Measurements from ENCODE around the gene ACTR5.
A peak's percentile ranks its signal among the peaks of the same experiment; 100 is the strongest.

Gene ACTR5

DNA sequence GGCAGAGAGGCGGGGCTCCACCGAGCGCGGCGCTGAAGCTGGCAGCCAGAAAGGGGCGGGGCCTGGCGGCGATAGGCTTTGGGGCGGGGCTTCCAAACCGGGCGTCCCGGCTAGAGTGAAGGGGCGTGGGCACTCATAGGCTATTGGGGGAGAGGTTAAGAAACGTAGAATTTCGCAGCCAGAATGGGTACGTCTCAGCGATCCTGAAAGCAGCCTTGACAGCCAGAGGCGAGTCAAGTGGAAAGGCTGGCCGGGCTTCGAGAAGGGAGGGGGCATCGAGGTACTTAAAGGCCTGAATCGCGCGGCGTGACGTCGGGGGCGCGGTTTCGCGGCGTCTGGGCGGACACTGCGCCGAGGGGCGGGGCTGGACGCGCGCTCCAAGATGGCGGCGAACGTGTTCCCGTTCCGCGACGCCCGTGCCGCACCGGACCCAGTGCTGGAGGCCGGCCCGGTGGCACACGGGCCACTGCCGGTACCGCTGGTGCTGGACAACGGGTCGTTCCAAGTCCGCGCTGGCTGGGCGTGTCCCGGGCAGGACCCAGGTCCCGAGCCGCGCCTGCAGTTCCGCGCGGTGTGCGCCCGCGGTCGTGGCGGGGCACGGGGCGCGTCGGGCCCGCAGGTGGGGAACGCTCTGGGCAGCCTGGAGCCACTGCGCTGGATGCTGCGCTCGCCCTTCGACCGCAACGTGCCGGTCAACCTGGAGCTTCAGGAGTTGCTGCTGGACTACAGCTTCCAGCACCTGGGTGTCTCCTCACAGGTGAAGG, at the start of gene ACTR5:
TSS of gene ACTR5 (plus strand) at position 364 of the 764 bp plus-strand sequence. CDS start at position 383, 19 bp downstream.
- DNase-seq (ENCODE audit: low spot score): peak; percentile 92

DNA sequence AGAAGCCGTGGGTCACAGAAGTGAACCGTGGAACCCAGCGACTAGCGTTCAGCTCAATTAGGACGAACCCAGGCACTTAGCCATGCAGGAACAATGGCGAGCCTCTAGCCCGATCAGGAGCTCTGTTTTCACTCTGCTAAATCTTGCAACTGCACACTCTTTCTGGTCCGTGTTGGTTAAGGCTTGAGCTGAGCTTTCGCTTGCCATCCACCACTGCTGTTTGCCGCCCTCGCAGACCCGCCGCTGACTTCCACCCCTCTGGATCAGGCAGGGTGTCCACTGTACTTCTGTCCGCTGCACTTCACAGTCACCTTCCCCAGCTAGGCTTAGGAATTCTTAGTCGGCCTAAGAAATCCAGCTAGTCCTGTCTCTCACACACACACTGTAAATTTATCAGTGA, 49.7 kb upstream of the ACTR5 start:
- no peak for DNase-seq (ENCODE audit: low spot score)

DNA sequence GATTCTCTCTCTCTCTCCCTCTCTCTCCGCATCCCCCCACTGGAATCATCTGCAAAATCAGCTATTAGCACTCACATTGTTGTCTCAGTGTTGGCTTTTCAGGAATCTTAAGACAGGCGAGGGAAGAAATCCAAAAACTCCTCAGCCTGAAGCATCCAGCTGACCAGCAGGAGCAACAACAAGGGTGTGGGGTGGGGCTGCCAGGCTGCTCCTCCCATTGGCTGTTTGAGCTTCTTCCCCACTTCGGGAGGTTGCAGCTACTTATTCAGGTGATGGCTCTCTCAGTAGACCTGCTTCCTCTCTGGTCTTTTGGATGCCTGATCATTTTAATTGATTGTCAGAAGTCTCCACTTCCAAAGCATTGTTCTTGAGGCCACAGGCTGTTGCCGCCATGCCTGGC, 48.1 kb upstream of the ACTR5 start:
- no peak for DNase-seq (ENCODE audit: low spot score)

DNA sequence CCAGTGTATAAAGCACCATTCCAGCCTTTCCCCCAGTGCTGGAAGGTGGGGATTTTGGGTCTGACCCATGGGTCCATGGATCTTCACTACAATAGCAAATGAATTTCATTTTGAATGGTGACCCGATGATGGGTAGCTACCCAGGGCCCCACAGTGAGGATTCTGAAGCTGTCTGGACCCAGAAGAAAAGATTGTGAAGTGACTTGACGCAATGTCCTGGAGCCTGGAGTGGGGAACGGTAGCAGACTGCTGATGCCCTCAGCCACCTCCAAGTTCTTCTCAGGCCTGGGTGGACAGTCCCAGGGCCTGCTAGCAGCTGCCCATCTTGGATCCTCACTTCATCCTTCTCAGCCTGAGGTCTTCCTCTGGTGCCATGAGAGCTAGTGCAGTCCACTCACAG, 47.3 kb upstream of the ACTR5 start:
- no peak for DNase-seq (ENCODE audit: low spot score)

DNA sequence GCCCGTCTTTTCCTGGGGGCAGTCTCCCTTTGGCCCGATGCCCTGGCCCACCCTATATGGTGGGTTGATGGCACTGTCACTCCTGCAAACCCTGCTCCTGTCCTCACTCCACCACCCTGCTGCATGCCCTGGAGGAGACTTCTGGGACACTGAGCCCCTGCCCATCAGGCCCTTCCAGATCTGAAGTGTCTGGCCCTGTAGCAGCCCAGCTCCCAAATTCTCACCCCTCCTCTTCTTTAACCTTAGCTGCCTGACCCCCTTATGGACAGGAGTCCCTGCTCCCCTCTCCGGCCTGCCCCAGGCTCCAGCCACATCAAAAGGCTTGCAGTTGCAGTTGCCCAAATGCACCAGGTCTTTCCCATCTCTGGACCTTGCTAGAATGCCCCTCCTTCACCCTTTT, 44.7 kb upstream of the ACTR5 start:
- no peak for DNase-seq (ENCODE audit: low spot score)

DNA sequence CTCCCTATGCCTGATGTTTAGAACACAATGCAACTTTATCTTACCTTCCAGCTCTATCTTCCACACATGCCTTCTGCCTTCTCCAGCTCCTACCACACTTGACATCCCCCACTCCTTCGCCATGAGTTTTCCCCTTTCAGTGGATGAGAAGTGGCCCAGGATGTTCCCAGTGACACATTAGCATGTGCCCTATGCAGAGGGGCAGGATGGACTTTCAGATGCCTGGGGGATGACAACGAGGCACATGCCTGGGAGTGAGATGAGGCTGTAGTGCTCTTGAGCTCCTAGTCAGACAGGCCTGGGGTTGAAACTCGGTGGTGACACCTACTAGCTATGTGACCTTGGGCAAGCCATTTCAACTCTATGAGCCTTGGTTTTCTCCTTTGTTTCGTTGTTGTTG, 44.1 kb upstream of the ACTR5 start:
- no peak for DNase-seq (ENCODE audit: low spot score)

DNA sequence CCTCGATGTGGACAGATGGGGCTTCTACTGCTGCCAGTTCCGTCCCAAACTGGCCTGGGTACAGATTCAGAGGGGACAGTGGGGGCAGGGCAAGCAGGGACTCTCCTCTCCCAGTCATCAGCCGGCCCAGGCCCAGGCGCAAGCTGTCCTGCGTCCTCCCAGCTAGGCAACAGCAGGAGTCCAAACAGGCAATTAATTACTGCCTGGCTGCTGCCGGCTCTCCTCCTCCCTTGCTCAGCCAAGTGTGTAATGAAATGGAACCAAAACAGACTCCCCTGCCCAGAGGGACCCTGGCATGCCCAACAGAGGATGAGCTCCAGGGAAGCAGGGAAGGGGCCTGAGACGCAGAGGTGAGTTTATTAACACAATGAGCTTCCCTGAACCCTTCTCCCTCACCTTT, 41.8 kb upstream of the ACTR5 start:
- DNase-seq (ENCODE audit: low spot score): no peak

DNA sequence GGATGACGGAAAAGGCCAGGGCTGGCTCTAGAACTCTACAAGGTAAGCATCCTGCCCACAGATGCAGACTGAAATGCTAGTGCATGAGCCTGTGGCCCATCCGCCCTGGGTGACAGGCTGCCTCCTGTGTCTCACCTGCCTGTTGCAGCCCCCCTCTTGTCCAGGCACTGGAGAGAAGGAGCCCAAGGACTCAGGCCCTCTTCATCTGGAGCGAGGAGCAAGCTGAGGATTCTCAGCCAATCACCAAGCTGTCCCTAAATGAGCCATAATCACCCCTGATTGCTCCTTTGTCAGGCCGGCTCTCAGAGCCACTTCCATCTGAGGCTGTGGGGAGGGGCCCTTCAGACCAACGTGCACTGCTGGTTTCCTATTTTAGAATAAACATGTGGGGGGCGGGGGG, 34.0 kb upstream of the ACTR5 start:
- DNase-seq (ENCODE audit: low spot score): no peak

DNA sequence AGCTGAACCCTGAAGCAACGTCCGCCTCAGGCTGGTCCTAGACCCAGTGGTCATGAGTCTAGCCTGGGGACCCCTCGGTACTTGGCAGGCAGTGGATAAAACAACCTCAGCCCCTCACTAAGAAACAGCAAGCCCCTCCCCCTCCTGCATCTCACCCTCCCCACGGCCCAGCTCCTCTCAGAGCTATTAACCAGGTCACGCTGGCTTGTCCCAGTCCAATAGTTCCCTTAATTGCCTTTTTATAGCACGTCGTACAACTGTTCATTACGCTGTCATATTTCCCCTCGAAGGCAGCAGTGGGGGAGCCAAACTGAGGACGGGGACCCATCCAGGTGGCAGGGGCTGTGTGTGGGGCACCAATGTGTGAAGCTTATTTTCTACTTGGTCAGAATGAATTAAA, 32.6 kb upstream of the ACTR5 start:
- no peak for DNase-seq (ENCODE audit: low spot score)

DNA sequence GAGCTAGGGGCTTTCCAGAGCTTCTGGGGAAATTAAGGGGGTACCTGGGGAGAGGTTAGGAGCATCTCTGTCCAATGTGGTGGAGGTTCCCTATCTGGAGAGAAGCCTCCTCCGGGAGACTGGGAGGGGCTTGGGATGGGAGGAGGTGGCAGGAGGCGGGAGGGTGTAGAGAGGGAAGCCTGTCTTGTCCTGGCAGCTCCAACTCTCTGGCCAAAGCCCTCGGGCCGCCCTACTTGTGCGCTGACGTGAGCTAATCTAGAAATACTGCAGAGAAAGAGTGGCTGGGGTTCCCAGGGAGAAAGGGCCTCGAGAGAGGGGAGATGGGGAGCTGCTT, 25.6 kb upstream of the ACTR5 start:
- DNase-seq (ENCODE audit: low spot score): no peak

DNA sequence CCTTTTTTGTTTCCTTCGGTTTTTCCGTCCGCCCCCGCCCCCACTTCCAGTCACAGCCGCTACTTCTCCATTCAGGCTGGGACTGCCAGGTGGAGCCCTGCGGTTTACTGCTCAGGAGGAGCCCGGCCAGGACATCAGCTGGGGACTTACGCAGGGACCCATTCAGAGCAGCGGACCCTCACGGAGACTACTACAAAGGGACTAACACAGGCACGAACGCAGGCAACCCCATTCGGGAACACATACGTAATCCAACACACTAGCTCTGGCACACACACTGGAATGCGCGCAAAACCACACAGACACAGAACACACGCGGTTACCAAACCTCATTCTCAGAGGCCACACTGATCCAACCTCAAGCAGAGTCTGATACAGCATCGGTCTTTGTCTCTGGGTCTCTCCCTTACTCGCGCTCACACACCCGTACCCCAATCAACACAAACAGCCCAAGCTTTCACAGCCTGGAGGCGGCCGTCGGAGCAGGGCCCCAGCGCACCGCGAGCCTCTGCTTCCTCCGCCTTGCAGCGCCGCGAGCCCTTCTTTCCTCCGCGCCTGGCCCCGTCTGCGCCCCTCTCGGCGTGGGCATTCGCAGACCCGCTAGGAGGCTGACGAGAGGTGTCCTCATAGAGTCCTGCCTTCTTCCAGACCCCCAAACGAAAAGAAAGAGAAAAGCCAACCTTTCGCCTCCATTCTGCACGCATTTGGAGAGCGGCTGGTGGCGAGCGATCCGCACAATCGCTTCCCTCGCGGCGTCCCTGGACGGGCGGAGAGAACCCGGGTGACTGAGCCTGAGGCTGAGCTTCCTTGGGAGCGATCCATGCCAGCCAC, 25.0 kb upstream of the ACTR5 start:
- DNase-seq (ENCODE audit: low spot score): no peak

DNA sequence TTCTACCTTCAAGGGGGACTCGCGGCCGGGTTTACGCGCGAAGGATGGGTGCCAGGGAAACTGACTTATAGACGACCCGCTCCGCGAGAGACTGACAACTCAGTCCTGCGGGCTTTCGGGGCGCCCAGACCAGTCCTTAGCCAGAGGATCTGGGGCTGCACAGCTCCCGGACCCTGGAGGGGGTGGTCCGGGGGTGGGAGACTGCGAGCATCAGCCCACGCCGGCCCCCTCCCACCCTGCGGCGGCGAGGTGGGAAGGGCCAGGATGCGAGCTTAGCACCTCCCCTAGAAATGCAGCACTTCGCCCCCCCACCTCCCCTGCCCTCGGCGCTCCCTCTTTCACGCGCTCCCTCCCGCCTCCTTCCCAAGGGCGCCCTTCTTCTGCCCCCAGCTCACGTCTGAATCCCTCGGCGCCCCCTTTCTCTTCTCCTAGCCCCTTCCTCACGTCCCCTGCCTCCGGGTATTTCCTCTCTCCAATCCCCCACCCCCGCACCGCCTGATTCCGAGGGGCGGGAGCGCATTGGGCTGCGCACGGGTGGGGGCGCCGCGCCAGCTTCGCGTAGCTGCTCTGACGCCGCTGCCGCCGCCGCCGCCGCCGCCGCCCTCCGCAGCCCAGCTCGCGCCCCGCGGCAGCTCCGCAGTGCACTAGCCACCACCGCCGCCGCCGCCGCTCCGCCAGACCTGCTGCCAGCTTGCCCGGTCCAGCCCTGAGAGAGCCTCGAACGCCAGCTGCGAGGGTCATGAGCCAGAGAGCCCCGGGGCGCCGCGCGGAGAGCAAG, 24.2 kb upstream of the ACTR5 start, which contains the start of gene SLC32A1:
TSS of gene SLC32A1 (plus strand) at position 639 of the 778 bp plus-strand sequence. CDS start 239 bp downstream, outside the sequence.
- no peak for DNase-seq (ENCODE audit: low spot score)

DNA sequence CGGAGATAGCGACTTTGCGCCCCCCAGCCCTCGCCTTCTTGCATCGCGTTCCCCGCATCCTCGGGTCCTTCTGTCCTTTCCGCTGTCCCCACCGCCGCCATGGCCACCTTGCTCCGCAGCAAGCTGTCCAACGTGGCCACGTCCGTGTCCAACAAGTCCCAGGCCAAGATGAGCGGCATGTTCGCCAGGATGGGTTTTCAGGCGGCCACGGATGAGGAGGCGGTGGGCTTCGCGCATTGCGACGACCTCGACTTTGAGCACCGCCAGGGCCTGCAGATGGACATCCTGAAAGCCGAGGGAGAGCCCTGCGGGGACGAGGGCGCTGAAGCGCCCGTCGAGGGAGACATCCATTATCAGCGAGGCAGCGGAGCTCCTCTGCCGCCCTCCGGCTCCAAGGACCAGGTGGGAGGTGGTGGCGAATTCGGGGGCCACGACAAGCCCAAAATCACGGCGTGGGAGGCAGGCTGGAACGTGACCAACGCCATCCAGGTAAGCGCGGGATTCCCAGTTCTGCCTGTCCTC, 23.6 kb upstream of the ACTR5 start:
- DNase-seq (ENCODE audit: low spot score): no peak

DNA sequence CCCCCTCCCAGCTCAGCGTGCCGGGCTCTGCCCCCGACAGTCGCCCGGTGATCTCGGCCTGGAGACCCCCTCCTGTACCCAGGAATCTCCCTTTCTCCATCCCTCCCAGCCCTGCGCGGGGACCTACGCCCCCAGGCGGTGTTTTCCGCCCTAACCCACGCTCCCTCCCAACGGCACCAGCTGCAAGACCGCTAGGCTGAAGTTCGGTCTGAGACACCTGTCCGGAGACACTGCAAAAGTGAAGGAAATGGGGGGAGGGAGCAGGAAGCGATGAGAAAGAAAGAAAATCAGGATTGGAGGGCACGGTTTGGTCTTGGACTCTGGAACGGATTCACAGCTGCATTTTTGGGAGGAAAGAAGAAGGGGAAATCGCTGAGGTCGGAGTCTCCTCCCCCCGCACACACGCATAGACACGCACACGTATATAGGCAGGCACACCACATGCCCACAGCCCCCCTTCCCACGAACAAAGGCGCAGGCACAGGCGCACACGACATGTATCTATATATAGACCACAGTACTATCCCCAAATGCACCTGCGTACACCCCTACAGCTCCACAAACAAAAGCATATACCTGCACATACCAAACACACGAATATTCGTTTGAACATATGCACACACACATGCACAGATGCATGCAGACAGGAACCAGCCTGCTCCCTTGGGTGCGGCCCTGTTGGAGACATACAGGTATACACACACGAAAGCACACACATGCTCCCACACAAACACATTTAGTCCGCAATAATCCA, 22.9 kb upstream of the ACTR5 start:
- DNase-seq (ENCODE audit: low spot score): no peak

DNA sequence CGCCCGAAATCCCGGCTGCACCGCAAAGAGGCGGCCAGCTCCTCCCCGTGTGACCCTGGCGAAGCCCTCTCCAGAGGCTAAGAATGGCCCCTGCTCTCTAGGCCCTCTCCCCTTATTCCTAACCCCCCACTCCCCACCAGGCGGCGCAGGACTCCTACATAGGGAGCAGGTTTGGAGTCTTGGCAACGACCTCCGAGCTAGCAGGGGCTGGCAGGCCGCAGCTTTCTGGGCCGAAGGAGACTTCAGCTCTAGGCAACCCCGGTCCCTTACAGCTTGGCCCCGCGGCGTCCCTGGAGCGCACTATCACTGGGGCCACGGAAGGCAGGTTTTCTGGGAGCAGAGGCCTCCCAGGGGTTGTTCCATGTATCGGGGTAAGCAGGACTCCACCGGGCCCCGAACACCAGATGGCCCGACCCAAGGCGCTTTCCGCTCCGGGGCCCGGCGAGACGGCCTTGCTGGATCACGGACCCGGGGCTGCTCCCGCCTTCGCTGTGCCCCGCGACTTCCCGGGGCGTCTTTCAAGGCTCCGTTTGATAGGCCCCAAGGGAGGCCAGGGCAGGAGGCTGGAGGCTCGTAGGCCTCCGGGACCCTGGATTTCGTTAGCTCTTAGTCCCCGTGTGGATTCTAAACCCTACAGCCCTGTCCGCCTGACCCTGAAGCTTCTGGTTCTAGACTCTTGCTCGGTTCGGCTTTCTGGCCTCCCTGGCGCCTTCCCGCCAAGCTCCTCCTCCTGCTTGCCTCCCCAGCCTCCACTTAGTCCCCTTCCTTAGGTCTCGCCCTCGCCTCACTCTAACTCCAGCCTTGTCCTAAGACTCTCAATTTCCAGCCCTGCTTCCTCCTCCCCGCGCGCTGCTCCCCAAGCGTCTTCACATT, 22.1 kb upstream of the ACTR5 start:
- DNase-seq (ENCODE audit: low spot score): peak; percentile 53

DNA sequence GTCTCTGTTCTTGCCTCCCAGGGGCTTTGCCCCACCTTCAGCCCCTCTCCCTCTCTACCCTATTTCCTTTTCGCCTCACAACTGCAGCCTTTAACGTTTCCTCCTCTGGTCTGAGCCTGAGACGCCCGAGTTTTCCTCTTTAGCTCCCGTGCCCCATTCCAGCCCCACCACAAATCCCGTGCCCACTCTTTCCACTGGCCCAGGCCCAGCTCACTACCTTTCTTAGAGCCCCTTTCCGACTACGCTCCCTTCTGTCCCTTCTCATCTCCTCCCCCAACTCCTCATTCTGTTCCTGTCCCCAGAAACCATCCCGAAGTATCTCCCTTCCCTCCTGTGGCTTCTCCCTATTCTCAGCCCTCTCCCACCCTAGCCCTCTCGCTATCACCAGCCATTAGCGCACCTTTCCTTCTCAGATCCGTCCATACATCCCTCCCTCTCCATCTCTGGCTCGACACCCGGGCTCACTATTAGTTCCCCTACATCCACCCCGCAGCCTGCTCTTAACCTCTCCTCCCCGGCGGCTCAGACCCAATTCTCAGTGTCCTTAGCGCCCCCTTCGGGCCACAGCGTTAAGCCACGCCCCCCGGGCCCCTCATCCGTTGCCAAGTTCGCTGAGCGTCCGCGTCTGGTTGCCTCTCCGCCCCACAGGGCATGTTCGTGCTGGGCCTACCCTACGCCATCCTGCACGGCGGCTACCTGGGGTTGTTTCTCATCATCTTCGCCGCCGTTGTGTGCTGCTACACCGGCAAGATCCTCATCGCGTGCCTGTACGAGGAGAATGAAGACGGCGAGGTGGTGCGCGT, 21.3 kb upstream of the ACTR5 start:
- DNase-seq (ENCODE audit: low spot score): no peak

DNA sequence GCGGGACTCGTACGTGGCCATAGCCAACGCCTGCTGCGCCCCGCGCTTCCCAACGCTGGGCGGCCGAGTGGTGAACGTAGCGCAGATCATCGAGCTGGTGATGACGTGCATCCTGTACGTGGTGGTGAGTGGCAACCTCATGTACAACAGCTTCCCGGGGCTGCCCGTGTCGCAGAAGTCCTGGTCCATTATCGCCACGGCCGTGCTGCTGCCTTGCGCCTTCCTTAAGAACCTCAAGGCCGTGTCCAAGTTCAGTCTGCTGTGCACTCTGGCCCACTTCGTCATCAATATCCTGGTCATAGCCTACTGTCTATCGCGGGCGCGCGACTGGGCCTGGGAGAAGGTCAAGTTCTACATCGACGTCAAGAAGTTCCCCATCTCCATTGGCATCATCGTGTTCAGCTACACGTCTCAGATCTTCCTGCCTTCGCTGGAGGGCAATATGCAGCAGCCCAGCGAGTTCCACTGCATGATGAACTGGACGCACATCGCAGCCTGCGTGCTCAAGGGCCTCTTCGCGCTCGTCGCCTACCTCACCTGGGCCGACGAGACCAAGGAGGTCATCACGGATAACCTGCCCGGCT, 20.6 kb upstream of the ACTR5 start:
- no peak for DNase-seq (ENCODE audit: low spot score)

DNA sequence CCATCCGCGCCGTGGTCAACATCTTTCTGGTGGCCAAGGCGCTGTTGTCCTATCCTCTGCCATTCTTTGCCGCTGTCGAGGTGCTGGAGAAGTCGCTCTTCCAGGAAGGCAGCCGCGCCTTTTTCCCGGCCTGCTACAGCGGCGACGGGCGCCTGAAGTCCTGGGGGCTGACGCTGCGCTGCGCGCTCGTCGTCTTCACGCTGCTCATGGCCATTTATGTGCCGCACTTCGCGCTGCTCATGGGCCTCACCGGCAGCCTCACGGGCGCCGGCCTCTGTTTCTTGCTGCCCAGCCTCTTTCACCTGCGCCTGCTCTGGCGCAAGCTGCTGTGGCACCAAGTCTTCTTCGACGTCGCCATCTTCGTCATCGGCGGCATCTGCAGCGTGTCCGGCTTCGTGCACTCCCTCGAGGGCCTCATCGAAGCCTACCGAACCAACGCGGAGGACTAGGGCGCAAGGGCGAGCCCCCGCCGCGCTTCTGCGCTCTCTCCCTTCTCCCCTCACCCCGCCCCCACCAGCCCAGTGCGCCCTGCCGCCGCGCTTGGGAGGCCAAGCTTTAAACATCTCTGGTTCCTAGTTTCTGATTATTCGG, 20.0 kb upstream of the ACTR5 start:
- no peak for DNase-seq (ENCODE audit: low spot score)
